Activated CD4-positive, alpha-beta T cell treated with anti-CD3 and anti-CD28 coated beads, Interleukin-2, amount 10 ng/mL, durations not matched to agents 24 days and 14 days (primary cell): ENCODE measurements around the gene RABGGTA. TPM values are rescaled to one million over a fixed set of nuclear protein-coding genes. Genes with fewer than 3 reads are reported as not detected.

ENCODE experiments used
- DNase-seq: peaks from one replicate; pipeline ENCODE4 v3.0.0; 2022
- H3K27ac Mint-ChIP-seq: one replicate; pipeline ENCODE4 v1.8.0; 2022; ENCODE audit warnings: mild to moderate bottlenecking, mixed read lengths
- H3K27me3 Mint-ChIP-seq: one replicate; pipeline ENCODE4 v1.8.0; 2022; ENCODE audit warnings: mixed read lengths
- H3K36me3 Mint-ChIP-seq: one replicate; pipeline ENCODE4 v1.8.0; 2022; ENCODE audit warnings: low read depth, mild to moderate bottlenecking, mixed read lengths
- H3K4me1 Mint-ChIP-seq: one replicate; pipeline ENCODE4 v1.8.0; 2021; ENCODE audit warnings: mixed read lengths
- H3K4me3 Mint-ChIP-seq: one replicate; pipeline ENCODE4 v1.8.0; 2022; ENCODE audit warnings: mild to moderate bottlenecking, moderate library complexity, mixed read lengths
- H3K9me3 Mint-ChIP-seq: one replicate; pipeline ENCODE4 v1.8.0; 2021; ENCODE audit warnings: mixed read lengths
- intact Hi-C: fragments of 100-400 bp; cut with micrococcal nuclease; formaldehyde crosslinking; loops from one replicate; pipeline ENCODE4 v1.15.1; 2023
- total RNA-seq: library from RNA; stranded (reverse); gene quantifications from 2 replicates; pipeline ENCODE4 v1.2.3, GENCODE V29; 2022

Gene RABGGTA
- total RNA-seq, 1 donor from 2014 or later = 49.6 TPM

GRCh38 chr14:24266344-24267244 is 4.8 kb downstream of the RABGGTA start:
- Mint-ChIP-seq H3K27me3 (no peaks in the 10 kb centered on the region), H3K4me3 (no peak overlapping the region), H3K4me1 (peaks cover 15% of the 10 kb centered on the region), H3K27ac (no peak overlapping the region), H3K9me3 (no peaks in the 10 kb centered on the region), H3K36me3 (peaks cover 35% of the 10 kb centered on the region)
- no peak for DNase-seq
- intact Hi-C loops = no loop called here

- peaks cover 2% of the 10 kb centered on the region for H3K4me1 Mint-ChIP-seq
- no peaks in the 10 kb centered on the region for H3K27me3 Mint-ChIP-seq
- H3K4me3 Mint-ChIP-seq = no peak overlapping the region
- DNase-seq = no peak
- intact Hi-C loops = no loop called here
- peaks cover 32% of the 10 kb centered on the region for H3K36me3 Mint-ChIP-seq
- H3K27ac Mint-ChIP-seq = no peak overlapping the region
- no peaks in the 10 kb centered on the region for H3K9me3 Mint-ChIP-seq
Observed at GRCh38 chr14:24264298-24264697, 7.1 kb downstream of the RABGGTA start.

DNA sequence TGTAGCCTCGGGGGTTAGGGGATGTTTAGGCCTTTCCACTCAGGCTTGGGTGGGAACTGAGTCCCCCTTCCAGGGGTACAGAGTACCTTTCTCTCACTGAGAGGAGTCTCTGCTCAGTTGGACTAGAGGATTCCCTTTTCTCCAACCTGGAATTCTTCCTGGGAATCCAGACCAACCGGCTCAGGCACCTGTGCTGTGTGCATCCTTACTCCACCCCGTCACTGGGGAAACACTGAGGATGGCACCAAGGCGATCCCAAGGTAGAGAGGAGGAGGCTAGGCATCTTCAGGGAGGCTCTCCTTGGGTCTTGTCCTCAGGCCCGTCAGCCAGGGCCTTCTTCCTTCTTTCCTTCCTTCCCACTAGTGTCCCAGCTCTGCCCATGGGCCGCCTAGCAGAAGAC is 7.5 kb downstream of the RABGGTA start:
- no peak overlapping the region for H3K27ac Mint-ChIP-seq
- intact Hi-C loops = no loop called here
- H3K36me3 Mint-ChIP-seq = peaks cover 29% of the 10 kb centered on the region
- H3K4me3 Mint-ChIP-seq = no peak overlapping the region
- H3K27me3 Mint-ChIP-seq = no peaks in the 10 kb centered on the region
- no peak for DNase-seq
- H3K9me3 Mint-ChIP-seq = no peaks in the 10 kb centered on the region
- peaks cover 2% of the 10 kb centered on the region for H3K4me1 Mint-ChIP-seq

GRCh38 chr14:24262821-24263733 is 8.3 kb downstream of the RABGGTA start, which contains the start of gene TGM1:
TSS of gene TGM1 (minus strand) at chr14:24263177. CDS start at chr14:24262352, 825 bp downstream.
- peaks cover 2% of the 10 kb centered on the region for H3K4me1 Mint-ChIP-seq
- H3K27me3 Mint-ChIP-seq = no peaks in the 10 kb centered on the region
- H3K4me3 Mint-ChIP-seq = no peak within 1 kb of the TSS
- no peak within 1 kb of the TSS for H3K27ac Mint-ChIP-seq
- no peak for DNase-seq
- no peaks in the 10 kb centered on the region for H3K9me3 Mint-ChIP-seq
- peaks cover 25% of the 10 kb centered on the region for H3K36me3 Mint-ChIP-seq
- intact Hi-C loops = no loop called here

DNA sequence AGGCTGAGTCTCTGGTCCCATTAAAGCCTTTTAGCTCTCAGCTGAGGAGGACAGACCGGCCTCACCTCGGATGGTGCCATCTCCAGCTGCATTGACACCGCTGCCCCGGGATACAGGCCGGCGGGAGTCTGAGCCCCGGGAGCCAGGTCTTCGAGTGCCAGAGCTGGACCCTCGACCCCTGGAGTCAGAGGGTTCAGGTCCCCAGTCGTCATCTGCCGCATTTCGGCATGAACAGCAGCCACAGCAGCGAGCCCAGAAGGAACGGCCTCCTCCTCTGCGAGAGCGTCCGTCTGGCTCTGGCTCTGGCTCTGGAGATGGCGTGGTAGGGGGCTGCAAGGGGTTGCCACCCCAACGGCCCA is 9.4 kb downstream of the RABGGTA start:
- intact Hi-C loops = no loop called here
- Mint-ChIP-seq H3K9me3 (no peaks in the 10 kb centered on the region), H3K36me3 (peaks cover 22% of the 10 kb centered on the region), H3K4me3 (no peak overlapping the region), H3K27ac (no peak overlapping the region), H3K27me3 (no peaks in the 10 kb centered on the region), H3K4me1 (no peaks in the 10 kb centered on the region)
- DNase-seq = no peak

GRCh38 chr14:24261256-24261968 is 10.0 kb downstream of the RABGGTA start:
- H3K27me3 Mint-ChIP-seq = no peaks in the 10 kb centered on the region
- intact Hi-C loops = no loop called here
- peaks cover 16% of the 10 kb centered on the region for H3K36me3 Mint-ChIP-seq
- no peak overlapping the region for H3K27ac Mint-ChIP-seq
- DNase-seq = no peak
- H3K4me3 Mint-ChIP-seq = no peak overlapping the region
- H3K4me1 Mint-ChIP-seq = no peaks in the 10 kb centered on the region
- H3K9me3 Mint-ChIP-seq = no peaks in the 10 kb centered on the region

GRCh38 chr14:24260780-24261157 is 10.6 kb downstream of the RABGGTA start:
- no peaks in the 10 kb centered on the region for H3K9me3 Mint-ChIP-seq
- H3K27me3 Mint-ChIP-seq = no peaks in the 10 kb centered on the region
- H3K27ac Mint-ChIP-seq = no peak overlapping the region
- intact Hi-C loops = no loop called here
- DNase-seq = no peak
- no peaks in the 10 kb centered on the region for H3K4me1 Mint-ChIP-seq
- no peak overlapping the region for H3K4me3 Mint-ChIP-seq
- H3K36me3 Mint-ChIP-seq = peaks cover 11% of the 10 kb centered on the region

DNA sequence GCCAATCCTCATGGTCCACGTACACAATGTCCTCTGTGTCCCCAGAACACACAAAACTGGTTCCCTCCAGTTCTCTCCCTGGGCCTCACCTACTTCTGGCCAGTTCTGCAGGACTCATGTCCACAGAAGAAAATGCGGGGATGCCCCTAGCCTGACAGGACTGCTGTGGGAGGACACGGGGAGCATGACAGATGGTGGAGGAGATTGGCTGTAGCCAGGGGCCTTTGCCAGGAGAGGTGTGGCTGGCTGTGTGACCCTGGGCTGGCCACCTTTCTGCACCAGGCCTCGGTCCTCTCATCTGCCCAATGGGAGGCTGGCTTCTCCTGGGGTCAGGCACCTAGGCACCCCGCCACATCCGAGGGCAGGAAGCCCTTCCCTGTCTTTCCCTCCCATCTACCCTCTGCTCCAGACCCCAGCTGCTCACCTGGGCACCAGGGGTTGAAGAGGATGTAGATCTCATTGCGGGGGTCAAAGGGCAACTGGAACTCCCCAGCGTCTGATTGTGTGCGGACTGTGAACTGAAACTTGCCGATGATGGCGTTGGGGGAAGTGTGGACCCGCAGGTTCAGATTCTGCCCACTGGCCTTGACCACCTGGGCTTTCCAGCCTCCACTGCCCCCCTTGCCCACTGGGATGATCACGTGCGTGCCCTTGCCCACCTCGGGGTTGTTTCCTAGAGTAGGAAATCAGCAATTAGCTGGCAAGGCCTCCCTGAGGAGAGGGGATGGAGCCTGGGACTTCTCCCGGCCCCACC is 11.2 kb downstream of the RABGGTA start:
- H3K4me3 Mint-ChIP-seq = no peak overlapping the region

DNA sequence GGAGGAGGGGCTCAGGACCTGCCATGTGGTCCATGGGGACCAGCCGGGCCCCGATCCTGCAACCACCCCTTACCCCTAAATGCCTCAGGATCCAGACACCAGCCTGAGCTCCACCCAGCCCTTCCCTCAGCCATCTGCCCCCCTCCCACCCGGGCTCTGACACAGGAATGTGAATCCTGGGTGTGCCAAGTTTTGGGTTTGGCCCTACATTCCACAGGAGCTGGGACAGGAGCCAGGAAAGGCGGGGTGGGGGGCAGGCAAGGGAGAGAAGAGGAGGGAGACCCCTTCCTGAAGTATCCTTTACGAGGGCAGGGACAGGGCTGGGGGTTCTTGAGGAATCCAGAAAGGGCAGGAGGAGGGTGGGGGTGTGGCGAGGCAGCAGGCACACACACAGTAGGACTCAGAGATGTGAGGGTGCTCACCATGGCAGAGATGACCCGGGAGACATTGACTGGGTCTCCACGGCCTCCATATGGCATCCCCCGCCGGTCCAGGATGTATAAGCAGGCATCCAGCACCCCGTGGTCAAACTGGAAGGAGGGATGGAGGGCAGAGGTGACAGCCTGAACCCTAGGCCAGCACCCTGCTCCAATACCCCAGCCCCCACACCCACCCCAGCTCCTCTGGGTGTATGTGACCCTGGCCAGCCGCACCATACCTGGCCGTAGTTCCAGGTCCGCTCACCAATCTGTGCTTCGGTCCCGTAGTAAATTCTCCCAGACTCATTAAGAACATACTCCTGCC is 11.9 kb downstream of the RABGGTA start:
- no peaks in the 10 kb centered on the region for H3K27me3 Mint-ChIP-seq
- H3K9me3 Mint-ChIP-seq = no peaks in the 10 kb centered on the region

More for the DNA sequence above, 11.2 kb downstream of the RABGGTA start:
- intact Hi-C loops = no loop called here
- Mint-ChIP-seq H3K27ac (no peak overlapping the region), H3K36me3 (peaks cover 10% of the 10 kb centered on the region), H3K27me3 (no peaks in the 10 kb centered on the region), H3K9me3 (no peaks in the 10 kb centered on the region), H3K4me1 (no peaks in the 10 kb centered on the region)
- DNase-seq = no peak

DNA sequence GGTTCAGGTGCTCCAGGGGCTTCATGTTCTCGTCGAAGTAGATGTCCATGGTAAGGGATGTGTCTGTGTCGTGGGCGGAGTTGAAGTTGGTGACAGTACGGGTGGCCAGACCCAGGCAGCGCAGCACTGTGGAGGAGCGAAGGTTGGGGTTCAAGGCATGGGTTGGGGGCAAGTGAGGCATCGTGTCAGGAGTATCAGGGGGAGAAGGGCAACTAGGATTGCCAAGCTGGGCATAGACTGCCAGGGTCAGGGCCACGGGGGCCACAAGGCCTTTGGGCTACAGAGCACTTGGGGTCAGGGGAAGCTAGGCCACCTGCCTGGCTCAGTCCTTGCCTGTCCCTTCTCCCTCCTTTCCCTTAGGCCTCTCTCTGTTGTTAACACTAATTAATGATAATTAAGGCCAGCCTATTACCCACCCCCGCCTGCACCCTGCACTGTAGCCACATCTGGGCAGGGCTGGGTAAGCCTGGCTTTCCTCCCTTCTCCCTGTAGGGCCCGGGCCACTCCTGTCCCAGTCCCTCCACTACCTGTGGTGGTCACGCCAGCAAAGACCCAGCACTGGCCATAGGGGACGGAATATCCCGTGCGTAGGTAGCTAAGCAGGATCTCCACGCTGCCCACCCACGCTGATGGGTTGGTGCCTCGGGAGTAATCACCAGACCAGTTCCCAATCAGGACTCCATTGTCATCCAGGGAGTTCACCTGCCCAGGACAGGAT is 12.7 kb downstream of the RABGGTA start:
- intact Hi-C loops = no loop called here
- Mint-ChIP-seq H3K4me1 (no peaks in the 10 kb centered on the region), H3K27ac (no peak overlapping the region), H3K4me3 (no peak overlapping the region), H3K27me3 (no peaks in the 10 kb centered on the region), H3K36me3 (peaks cover 14% of the 10 kb centered on the region), H3K9me3 (no peaks in the 10 kb centered on the region)
- no peak for DNase-seq

More for the DNA sequence above, 11.9 kb downstream of the RABGGTA start:
- Mint-ChIP-seq H3K4me1 (no peaks in the 10 kb centered on the region), H3K4me3 (no peak overlapping the region), H3K36me3 (peaks cover 9% of the 10 kb centered on the region), H3K27ac (no peak overlapping the region)
- DNase-seq = no peak
- intact Hi-C loops = no loop called here

DNA sequence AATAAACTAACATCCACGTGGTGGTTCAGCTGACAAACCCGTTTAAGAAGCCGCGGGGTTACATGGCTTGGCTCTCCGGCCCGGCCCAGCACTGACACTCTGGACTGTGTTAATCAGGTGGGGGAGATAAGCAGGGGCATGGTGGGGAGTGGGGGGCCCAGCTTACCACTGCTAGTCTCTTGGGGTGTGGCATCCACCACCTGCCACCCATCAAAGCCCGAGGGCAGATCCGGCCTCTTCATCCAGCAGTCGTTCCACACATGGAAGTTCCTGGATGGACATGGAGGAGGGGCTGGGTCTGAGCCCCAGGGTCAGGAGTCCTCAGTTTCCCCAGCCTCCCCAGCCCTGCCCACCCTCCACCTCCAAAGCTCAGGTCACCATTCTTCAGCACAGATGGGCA is 13.3 kb downstream of the RABGGTA start:
- Mint-ChIP-seq H3K4me1 (no peaks in the 10 kb centered on the region), H3K27me3 (no peaks in the 10 kb centered on the region), H3K27ac (no peak overlapping the region), H3K36me3 (peaks cover 14% of the 10 kb centered on the region), H3K9me3 (no peaks in the 10 kb centered on the region), H3K4me3 (no peak overlapping the region)
- intact Hi-C loops = no loop called here
- no peak for DNase-seq

DNA sequence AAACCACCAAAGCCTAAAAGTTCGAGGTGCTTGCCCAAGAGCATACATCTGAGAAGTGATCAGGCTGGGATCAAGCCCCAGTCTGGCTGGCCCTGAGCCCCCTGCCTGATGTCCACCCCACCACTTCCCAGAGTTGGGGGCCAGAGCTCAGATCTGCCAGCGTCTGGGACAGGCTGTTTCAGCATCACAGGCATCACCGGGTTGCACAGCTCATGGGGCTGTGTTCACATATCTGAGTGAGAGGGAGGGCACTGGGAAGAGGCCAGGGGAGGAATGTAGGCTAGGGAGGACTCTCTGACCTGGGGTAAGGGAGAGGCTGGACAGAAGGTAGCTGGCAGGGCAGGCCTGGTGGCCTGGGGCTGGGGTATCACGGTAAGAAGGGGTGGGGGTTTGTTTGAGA is 14.4 kb downstream of the RABGGTA start:
- no peaks in the 10 kb centered on the region for H3K27me3 Mint-ChIP-seq
- H3K36me3 Mint-ChIP-seq = peaks cover 11% of the 10 kb centered on the region
- no peak overlapping the region for H3K4me3 Mint-ChIP-seq
- no peaks in the 10 kb centered on the region for H3K9me3 Mint-ChIP-seq
- no peak for DNase-seq
- no peaks in the 10 kb centered on the region for H3K4me1 Mint-ChIP-seq
- intact Hi-C loops = no loop called here
- H3K27ac Mint-ChIP-seq = no peak overlapping the region
